Sciatic nerve (tissue), 2 donors: ENCODE data around the gene NIFK. TPM values are rescaled to one million over a fixed set of nuclear protein-coding genes. Genes with fewer than 3 reads are reported as not detected.
"Not testable (repeated sequence)": the region's sequence is repeated elsewhere in the genome, so short reads cannot be mapped to it uniquely, and the experiment has no call there.

Source experiments
- ATAC-seq: fragments of 200-7000 bp; cut with Tn5 transposase; one replicate; pipeline ENCODE4 v1.9.1; 2020; ENCODE audit warnings: mild to moderate bottlenecking, moderate library complexity
- DNase-seq: peaks from one replicate; pipeline ENCODE4 v3.0.0-alpha.2; 2020; ENCODE audit warnings: low spot score
- intact Hi-C: fragments of 100-400 bp; cut with DNase I; formaldehyde crosslinking; loops from one replicate; pipeline ENCODE4 v1.14.2; 2022
- total RNA-seq: library from RNA; stranded (reverse); fragmentation: NEBNext Ultra II Directional; extraction: Animal tissue kit (Norgen Biotek cat#: 25700); gene quantifications from one replicate; pipeline ENCODE4 v1.2.1, GENCODE V29; 2021
- donor health status: DM: no; HTN: no; CAD: no.
- donor health status: DM: no; HTN: no; CAD: no.

The NIFK gene
- total RNA-seq, 1 donor from 2014 or later, result 35.7 TPM

DNA sequence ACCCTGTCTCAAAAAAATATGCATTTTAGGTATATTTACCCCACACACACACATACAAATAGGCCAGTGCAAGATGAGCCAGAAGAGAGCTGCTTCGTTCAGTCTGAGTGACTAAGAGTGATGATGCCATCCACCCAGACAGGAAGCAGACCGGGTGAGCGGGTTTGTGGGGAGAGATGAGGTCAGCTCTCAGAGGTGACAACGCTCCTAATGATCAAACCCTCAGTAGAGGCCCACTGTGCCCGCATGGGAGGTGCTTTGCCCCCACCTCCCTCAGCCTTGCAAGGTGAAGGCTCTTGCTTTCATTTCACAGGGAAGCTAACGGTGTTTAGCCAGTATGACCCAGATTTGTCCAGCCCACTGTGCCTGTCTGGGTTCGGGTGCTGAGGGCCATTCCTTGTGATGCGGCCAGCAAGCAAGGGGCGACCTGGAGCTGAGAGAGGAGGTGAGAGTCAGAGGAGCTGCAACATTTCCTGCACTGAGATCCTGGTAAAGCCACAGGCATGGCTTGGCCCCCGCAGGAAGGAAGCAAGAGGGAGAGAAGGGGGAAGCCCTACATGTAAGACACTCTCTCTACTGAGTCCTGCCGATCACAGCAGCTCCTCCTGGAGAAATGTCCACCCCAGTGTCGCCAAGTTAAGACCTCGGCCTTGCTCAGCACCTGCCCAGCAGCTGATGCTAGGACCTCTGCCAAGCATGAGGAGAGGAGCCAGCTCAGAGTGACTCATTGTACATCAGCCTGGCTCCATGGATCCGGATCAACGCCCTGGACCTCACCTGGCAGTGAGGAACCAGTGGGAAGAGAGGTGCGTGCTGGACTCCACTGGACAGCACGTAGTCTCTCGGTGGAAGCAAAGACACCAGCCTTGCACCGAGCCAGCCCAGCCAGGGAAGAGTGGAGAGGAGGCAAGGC, 37.0 kb downstream of the NIFK start:
- ATAC-seq, result peak; percentile 59
- intact Hi-C loops, result no loop called here

DNA sequence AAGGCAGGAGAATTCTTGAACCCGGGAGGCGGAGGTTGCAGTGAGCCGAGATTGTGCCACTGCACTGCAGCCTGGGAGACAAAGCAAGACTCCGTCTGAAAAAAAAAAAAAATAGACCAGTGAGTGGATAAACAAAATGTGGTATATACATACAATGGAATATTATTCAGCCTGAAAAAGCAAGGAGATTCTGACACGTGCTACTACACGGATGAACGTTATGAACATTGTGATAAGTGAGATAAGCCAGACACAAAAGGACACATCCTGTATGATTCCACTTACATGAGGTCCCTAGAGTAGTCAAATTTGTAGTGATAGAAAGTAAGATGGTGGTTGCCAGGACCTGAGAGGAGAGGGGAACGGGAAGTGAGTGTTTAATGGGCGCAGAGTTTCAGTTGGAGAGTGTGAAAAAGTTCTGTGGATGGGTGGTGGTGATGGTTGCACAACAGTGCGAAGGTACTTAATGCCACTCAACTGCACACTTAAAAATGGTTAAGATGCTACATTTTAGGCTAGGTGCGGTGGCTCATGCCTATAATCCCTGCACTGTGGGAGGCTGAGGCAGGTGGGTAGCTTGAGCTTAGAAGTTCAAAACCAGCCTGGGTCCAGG, 38.3 kb downstream of the NIFK start:
- intact Hi-C loops, result no loop called here
- DNase-seq (no peak), ATAC-seq (no peak)

More for the DNA sequence above, 37.0 kb downstream of the NIFK start:
- no peak for DNase-seq

DNA sequence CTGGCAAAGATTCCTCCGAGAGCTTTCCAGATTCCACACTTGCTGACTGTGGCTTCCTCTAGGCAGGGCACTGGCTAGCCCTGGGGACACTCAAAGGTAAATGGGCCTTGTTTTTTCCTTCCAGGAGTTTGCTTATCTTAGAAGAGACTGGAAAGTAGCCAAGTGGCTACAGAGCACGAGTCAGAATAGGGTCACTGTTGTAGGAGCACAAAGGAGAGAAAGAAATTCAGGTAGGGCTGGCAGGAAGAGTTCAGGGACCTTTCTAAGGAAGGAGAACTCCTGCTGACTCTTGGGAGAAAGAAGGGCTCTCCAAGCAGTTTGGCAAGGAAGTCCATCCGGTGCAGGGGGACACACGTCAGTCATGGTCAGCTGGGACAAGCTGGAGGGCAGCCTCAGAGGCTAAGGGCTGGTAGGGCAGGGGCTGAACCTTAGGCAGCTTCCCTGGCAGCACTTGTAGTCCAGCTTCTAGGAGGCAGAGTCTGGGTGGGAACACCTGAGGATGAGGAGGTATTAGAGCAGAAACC, 39.5 kb downstream of the NIFK start:
- ATAC-seq, result no peak
- intact Hi-C loops, result no loop called here
- DNase-seq, result no peak

DNA sequence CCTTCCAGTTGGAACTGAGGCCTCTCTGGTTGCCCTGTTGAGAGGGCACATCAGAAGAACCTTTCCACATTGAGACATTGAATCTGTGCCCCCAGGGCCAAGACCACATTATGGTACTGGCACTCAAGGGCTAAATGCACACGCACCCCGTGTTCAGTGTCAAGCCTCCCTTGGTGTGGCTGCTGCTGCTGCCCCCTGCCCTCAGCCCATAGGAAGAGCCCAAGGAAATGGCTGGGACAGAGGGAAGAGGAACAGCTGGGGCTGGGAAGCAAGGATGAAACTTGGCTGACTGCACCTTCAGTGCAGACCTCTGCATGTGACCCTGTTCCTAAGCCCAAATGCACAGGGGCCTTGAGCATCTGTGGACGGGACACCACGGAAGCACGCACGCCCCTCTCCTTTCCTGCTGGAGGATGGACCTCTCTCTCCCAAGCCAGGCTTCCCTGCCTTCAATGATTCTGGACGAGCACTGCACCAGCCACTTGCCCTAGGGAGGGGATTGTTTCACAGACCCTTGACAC, 40.2 kb downstream of the NIFK start:
- intact Hi-C loops, result no loop called here
- DNase-seq, result no peak
- no peak for ATAC-seq

DNA sequence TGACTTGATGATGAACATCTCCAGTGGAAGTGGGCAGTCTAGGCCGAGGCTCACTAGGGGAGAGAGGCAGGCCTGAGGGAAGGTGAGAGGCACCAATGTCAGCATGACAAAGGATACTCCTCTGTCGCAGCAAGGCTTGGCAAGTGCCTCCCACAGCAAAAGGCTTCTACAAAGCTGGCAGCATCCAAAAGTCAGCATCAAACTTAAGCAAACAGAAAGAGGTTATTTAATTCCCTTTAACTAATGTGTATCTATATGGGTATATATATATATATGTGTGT, 41.6 kb downstream of the NIFK start:
- DNase-seq, result no peak
- intact Hi-C loops, result no loop called here
- no peak for ATAC-seq

DNA sequence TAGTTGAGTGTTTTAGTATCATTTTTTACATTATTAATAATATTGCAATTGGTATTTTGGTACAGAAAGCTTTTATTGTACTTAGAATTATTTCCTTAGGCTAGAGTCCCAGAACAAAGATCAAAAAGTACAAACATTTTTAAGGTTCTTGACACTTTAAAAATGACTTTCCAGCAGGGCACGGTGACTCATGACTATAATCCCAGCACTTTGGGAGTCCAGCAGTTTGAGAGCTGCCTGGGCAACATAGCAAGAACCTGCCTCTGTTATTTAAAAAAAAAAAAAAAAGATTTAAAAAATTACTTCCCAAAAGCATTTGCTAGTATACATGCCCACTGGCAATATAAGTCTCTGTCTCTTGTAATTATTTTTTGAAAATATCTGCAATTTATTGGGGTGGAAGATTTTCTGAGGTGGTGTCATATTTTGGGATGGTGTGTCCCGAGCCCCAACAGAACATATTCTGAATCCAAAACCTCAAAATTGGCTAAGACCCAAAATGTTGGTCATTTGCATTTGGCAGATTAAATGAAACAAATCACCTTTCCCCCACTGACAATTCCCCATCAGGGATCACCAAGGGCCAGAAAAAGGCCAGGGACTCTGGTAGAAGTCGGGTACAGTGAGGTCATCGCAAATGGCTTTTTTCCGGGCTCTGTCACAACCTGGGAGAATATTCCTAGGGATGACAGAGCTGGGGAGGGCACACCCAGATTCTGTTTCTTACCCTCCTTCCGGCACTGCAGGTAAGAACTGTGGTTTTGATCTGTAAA, 42.1 kb downstream of the NIFK start:
- ATAC-seq (peak; percentile 51), DNase-seq (no peak)
- intact Hi-C loops, result no loop called here

DNA sequence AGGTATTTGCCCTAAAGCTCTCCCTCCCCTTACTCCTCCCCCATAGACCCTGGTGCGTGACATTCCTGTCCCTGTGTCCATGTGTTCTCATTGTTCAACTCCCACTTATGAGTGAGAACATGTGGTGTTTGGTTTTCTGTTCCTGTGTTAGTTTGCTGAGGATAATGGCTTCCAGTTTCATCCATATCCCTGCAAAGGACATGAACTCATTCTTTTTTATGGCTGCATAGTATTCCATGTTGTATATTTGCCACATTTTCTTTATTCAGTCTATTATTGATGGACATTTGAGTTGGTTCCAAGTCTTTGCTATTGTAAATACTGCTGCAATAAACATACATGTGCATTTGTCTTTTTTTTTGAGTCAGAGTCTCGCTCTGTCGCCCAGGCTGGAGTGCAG, 46.1 kb downstream of the NIFK start:
- ATAC-seq, DNase-seq, intact Hi-C loops: not testable (repeated sequence)

DNA sequence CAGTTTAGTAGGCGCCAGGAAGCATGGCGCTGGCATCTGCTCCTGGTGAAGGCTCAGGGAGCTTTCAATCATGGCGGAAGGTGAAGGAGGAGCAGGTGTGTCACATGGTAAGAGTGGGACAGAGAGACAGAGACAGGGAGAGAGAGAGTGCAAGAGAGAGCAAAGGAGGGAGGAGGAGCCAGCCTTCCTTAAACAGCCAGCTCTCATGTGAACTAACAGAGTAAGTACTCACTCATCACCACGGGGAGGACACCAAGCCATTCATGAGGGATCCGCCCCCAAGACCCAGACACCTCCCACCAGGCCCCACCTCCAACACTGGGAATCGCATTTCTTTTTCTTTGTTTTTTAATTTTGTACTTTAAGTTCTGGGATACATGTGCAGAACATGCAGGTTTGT, 46.6 kb downstream of the NIFK start:
- DNase-seq, result no peak
- intact Hi-C loops, result no loop called here
- no peak for ATAC-seq

DNA sequence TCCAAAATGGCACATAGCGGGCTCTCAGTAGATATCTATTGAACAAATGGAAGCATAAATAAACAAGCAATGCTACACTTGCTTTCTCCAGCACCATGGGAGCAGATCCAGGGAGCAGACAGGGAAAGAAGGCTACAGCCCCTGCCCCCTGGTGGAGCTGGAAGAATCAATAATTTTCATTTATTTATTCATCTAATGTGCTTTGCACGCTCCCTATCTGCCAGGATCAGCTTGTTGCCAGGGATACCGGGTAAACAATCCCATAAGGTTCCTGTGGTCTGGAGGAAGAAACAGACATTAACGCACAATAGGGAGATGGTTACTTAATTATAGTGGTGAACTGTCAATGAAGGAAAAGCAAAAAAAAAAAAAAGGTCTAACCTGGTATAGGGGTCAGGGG, 47.3 kb downstream of the NIFK start:
- intact Hi-C loops, result no loop called here
- ATAC-seq, result peak; percentile 77
- DNase-seq, result no peak

DNA sequence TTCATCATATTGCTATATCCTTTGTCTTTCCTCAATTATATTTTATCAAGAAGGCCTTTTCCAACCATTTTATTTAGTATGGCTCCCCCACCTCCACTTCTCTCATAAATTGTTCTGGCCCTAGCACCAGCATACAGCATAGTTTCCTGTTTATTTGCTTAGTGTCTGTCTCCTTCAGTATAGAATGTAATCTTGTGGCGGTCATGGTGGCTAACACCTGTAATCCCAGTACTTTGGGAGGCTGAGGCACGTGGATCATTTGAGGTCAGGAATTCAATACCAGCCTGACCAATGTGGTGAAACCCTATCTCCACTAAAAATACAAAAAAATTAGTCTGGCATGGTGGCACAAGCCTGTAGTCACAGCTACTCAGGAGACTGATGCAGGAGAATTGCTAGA, 47.9 kb downstream of the NIFK start:
- no peak for ATAC-seq
- DNase-seq, result no peak
- intact Hi-C loops, result no loop called here

DNA sequence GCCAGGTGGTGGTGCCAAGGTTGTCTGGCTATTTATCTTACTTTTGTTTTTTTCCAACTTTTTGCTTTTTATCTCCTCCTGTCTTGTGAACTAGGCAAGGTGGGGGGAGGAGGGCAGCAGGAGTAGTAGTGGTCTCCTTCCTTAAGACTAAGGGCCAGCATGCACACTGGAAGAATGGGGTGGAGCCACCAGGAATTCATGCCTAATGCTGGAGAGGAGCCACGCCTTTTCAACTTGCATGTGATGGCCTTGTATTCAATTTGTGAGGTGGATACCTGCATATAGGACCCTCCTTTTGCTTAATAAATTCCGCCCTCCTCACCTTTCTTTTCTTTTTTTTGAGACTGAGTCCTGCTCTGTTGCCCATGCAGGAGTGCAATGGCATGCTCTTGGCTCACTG, 49.8 kb downstream of the NIFK start:
- no peak for DNase-seq
- intact Hi-C loops, result no loop called here
- no peak for ATAC-seq

DNA sequence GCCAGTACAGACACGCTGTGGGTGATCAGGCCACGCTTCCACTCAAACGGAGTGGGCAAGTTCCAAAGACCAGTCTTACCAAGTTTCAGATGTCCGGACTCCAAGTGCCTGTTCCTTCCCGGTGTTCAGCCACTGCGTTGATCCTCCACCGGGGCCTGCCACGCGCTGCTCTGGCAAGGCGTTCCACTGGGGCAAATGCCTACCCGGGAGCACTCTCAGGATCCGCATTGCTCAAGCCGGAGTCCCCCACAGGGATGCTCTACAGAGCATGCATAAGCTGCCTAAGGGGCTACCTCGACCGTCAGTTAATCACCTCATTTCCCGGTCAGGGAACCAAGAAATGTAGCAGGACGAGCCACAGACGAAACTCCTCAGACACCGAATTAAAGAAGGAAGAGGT, 50.5 kb downstream of the NIFK start:
- ATAC-seq (no peak), DNase-seq (no peak)
- intact Hi-C loops, result no loop called here

DNA sequence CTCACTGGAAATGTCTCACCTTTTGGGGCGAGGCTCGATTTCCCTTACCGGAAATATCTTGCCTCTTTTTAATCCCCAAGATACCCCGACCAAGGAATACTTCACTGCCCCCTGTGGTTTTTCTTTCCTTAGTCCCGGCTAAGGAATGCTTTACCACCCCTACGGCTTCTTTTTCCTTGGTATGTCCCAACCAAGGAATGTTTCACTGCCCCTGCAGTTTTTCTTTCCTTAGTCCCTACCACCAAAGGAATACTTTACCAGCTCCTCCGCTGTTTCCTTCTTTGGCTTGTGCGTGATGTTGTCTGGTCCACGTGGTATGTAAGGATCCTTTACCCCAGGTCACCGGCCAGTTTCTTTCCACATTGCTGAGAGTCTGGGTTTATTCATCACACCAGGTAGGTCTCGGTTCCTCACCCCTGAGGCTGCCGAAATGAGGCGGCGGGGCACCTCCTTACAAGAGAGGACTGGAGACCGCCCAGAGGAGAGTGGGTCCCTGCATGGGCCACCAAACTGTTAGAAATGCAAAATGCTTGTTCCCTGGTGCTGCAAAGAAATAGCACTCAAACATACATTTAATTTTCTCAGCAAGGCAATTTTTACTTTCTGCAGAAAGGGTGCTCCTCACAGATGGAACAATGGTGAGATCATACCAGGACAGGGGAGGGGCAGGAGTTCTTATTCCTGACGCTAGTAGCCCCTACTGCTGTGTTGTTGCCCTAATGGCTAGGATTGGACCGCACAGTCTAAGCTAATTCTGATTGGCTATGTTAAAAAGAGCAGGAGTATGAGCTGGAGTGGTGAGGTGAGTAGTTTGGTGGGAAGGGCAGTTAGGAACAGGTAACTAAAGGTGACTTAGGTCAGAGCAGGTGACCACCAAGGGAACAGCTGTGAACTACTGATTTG, 54.0 kb downstream of the NIFK start:
- ATAC-seq, result no peak
- intact Hi-C loops, result no loop called here
- no peak for DNase-seq

DNA sequence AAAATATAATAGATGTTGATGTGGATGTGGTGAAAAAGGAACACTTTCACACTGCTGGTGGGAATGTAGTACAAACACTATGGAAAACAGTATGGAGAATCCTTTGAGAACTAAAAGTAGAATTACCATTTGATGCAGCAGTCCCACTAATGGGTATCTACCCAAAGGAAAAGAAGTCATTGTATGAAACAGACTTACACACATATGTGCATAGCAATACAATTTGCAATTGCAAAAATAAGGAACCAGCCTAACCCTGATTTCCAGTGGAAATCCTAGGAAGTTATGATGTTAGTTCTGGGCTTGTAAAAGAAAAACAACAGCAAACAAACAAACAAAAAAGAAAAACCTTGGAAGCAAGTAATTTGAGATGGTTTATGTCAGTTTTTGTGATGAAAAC, 58.8 kb downstream of the NIFK start:
- DNase-seq (no peak), ATAC-seq (no peak)
- intact Hi-C loops, result no loop called here

Other genes with a start within 250 kb of the NIFK start
- gene RNU4ATAC, start 206.0 kb downstream of the NIFK start, total RNA-seq, result not detected
- gene CLASP1, start 87.4 kb downstream of the NIFK start, total RNA-seq, result 72.7 TPM
- gene TSN, start 18.8 kb upstream of the NIFK start, total RNA-seq, result 53.0 TPM